Natural killer cell (primary cell): Measurements from ENCODE around the gene FGF21. TPM values are rescaled to one million over a fixed set of nuclear protein-coding genes. Genes with fewer than 3 reads are reported as not detected.

Experiments used
- ATAC-seq, 3 donors: fragments of 150-1000 bp in 2 of 3; fragments of 200-7000 bp in 1 of 3; cut with Tn5 transposase; 1 replicate in 1 of 3; 2 replicates in 2 of 3; pipeline ENCODE4 v1.10.0; 2021; ENCODE audit warnings: mild to moderate bottlenecking in 2 of 3, moderate library complexity in 2 of 3
- DNase-seq, 2 donors: peaks; one replicate each; pipeline versions ENCODE4 v3.0.0 to v3.0.0-alpha.2; 2013 to 2021; ENCODE audit warnings: mixed read lengths in 1 of 2
- H3K27ac ChIP-seq: one replicate; pipeline ENCODE4 v1.5.1; 2013; ENCODE audit warnings: mild to moderate bottlenecking, low read length
- H3K27me3 ChIP-seq: one replicate; pipeline ENCODE4 v1.6.1; 2013; ENCODE audit warnings: low read length; ENCODE audit not compliant: control insufficient read depth, insufficient read depth
- H3K36me3 ChIP-seq: one replicate; pipeline ENCODE4 v1.6.1; 2013; ENCODE audit warnings: low read length; ENCODE audit not compliant: control insufficient read depth, insufficient read depth
- H3K4me1 ChIP-seq: one replicate; pipeline ENCODE4 v1.6.1; 2013; ENCODE audit warnings: low read length; ENCODE audit not compliant: control insufficient read depth, insufficient read depth
- H3K4me3 ChIP-seq: one replicate; pipeline ENCODE4 v1.5.1; 2013; ENCODE audit warnings: low read length
- H3K9me3 ChIP-seq: one replicate; pipeline ENCODE4 v1.6.1; 2013; ENCODE audit warnings: low read length; ENCODE audit not compliant: control insufficient read depth, insufficient read depth
- H3K27ac Mint-ChIP-seq, 2 donors: one replicate each; pipeline ENCODE4 v1.8.0; 2022; ENCODE audit warnings: mild to moderate bottlenecking in 2 of 2, mixed read lengths in 2 of 2, moderate library complexity in 1 of 2
- H3K27me3 Mint-ChIP-seq, 2 donors: one replicate each; pipeline ENCODE4 v1.8.0; 2022; ENCODE audit warnings: low read depth in 2 of 2, mixed read lengths in 2 of 2
- H3K36me3 Mint-ChIP-seq: one replicate; pipeline ENCODE4 v1.8.0; 2022; ENCODE audit warnings: mixed read lengths
- H3K4me1 Mint-ChIP-seq, 2 donors: one replicate each; pipeline ENCODE4 v1.8.0; 2022; ENCODE audit warnings: mixed read lengths in 2 of 2
- H3K4me3 Mint-ChIP-seq: one replicate; pipeline ENCODE4 v1.8.0; 2022; ENCODE audit warnings: mild to moderate bottlenecking, moderate library complexity, mixed read lengths
- H3K9me3 Mint-ChIP-seq, 2 donors: one replicate each; pipeline ENCODE4 v1.8.0; 2022; ENCODE audit warnings: mixed read lengths in 2 of 2
- CTCF ChIP-seq: fragments of 200-600 bp; IDR thresholded peaks from one replicate; pipeline ENCODE4 v1.8.0; 2022; ENCODE audit warnings: antibody characterized with exemption
- WGBS: methylation state at CpG from one replicate; pipeline ENCODE4 v1.1.7; 2013; ENCODE audit warnings: missing lambda C conversion rate; ENCODE audit not compliant: insufficient coverage; 5-methylcytosine and 5-hydroxymethylcytosine counted together
- intact Hi-C: fragments of 100-400 bp; cut with micrococcal nuclease; formaldehyde crosslinking; loops from one replicate; pipeline ENCODE4 v1.14.2; 2022
- total RNA-seq, 4 donors: library from RNA; stranded (reverse); fragments of 120-200 nt in 1 of 4; gene quantifications; one replicate each; pipeline versions ENCODE4 v1.2.3 to v1.2.4, GENCODE V29; 2013 to 2022

Gene FGF21
- total RNA-seq, 3 donors from 2014 or later (not counting 1 experiment from before 2014, with no cell fraction given), result not detected

- intact Hi-C loops, result loop anchor here (1.0 kb wide), 2 partner anchors 40 to 47 kb away; no protein-coding TSS in a partner anchor
- H3K4me3 ChIP-seq, result peak overlapping the region; percentile 61
- 87% methylated on average over 2 of the region's 2 CpGs for WGBS
- H3K4me1 ChIP-seq, result peaks cover 12% of the 10 kb centered on the region
- ATAC-seq (no peak), DNase-seq (no peak)
- Mint-ChIP-seq H3K9me3 (no peaks in the 10 kb centered on the region), H3K27me3 (no peaks in the 10 kb centered on the region), H3K4me3 (peak overlapping the region; percentile 87), H3K36me3 (no peaks in the 10 kb centered on the region), H3K4me1 (peaks cover 13 to 14% of the 10 kb centered on the region in 2 donors), H3K27ac (peak overlapping the region; percentile 76 to 93)
- no peak for TF ChIP-seq CTCF
- H3K27ac ChIP-seq, result peak overlapping the region; percentile 61
- H3K27me3 ChIP-seq, result no peaks in the 10 kb centered on the region
- H3K36me3 ChIP-seq, result no peaks in the 10 kb centered on the region
- H3K9me3 ChIP-seq, result no peaks in the 10 kb centered on the region
These were observed 40.4 kb downstream of the FGF21 start for GRCh38 chr19:48795685-48796070.

- H3K36me3 Mint-ChIP-seq, result no peaks in the 10 kb centered on the region
- H3K9me3 Mint-ChIP-seq, result no peaks in the 10 kb centered on the region
- no peak for DNase-seq
- no peaks in the 10 kb centered on the region for H3K27me3 Mint-ChIP-seq
- no peak for TF ChIP-seq CTCF
- Histone ChIP-seq H3K27ac (no peak overlapping the region), H3K4me3 (no peak overlapping the region), H3K27me3 (no peaks in the 10 kb centered on the region), H3K36me3 (no peaks in the 10 kb centered on the region), H3K9me3 (no peaks in the 10 kb centered on the region), H3K4me1 (peaks cover 12% of the 10 kb centered on the region)
- WGBS, result 95% methylated on average over 17 of the region's 20 CpGs
- H3K27ac Mint-ChIP-seq, result no peak overlapping the region
- no peak for ATAC-seq
- H3K4me1 Mint-ChIP-seq, result peaks cover 13 to 14% of the 10 kb centered on the region in 2 donors
- intact Hi-C loops, result no loop called here
- no peak overlapping the region for H3K4me3 Mint-ChIP-seq
These were observed 41.2 kb downstream of the FGF21 start for GRCh38 chr19:48796298-48797083.

GRCh38 chr19:48797103-48797502 lies 41.8 kb downstream of the FGF21 start:
- Histone ChIP-seq H3K36me3 (no peaks in the 10 kb centered on the region), H3K27ac (no peak overlapping the region), H3K4me1 (peaks cover 12% of the 10 kb centered on the region), H3K27me3 (no peaks in the 10 kb centered on the region), H3K4me3 (no peak overlapping the region), H3K9me3 (no peaks in the 10 kb centered on the region)
- Mint-ChIP-seq H3K36me3 (no peaks in the 10 kb centered on the region), H3K4me1 (peaks cover 13 to 14% of the 10 kb centered on the region in 2 donors), H3K27ac (peak overlapping the region in 1 of 2 donors; percentile 7), H3K27me3 (no peaks in the 10 kb centered on the region), H3K4me3 (peak overlapping the region; percentile 35), H3K9me3 (no peaks in the 10 kb centered on the region)
- ATAC-seq (no peak), DNase-seq (no peak)
- TF ChIP-seq CTCF, result no peak
- 90% methylated on average over 7 of the region's 7 CpGs for WGBS
- intact Hi-C loops, result no loop called here

GRCh38 chr19:48798937-48799336 lies 43.6 kb downstream of the FGF21 start:
- no peak overlapping the region for H3K4me3 Mint-ChIP-seq
- H3K27ac ChIP-seq, result no peak overlapping the region
- H3K4me3 ChIP-seq, result no peak overlapping the region
- no peaks in the 10 kb centered on the region for H3K36me3 ChIP-seq
- H3K36me3 Mint-ChIP-seq, result no peaks in the 10 kb centered on the region
- H3K27me3 Mint-ChIP-seq, result no peaks in the 10 kb centered on the region
- H3K27ac Mint-ChIP-seq, result no peak overlapping the region
- no peaks in the 10 kb centered on the region for H3K9me3 ChIP-seq
- 67% methylated on average over 6 of the region's 6 CpGs for WGBS
- H3K9me3 Mint-ChIP-seq, result no peaks in the 10 kb centered on the region
- DNase-seq (no peak), ATAC-seq (no peak)
- H3K4me1 Mint-ChIP-seq, result peaks cover 13 to 14% of the 10 kb centered on the region in 2 donors
- intact Hi-C loops, result no loop called here
- peaks cover 12% of the 10 kb centered on the region for H3K4me1 ChIP-seq
- no peaks in the 10 kb centered on the region for H3K27me3 ChIP-seq
- TF ChIP-seq CTCF, result no peak
